ENCODE data around the gene CCDC47. TPM values are rescaled to one million over a fixed set of nuclear protein-coding genes. Genes with fewer than 3 reads are reported as not detected.
A peak's percentile ranks its signal among the peaks of the same experiment; 100 is the strongest.

Gene CCDC47
- polyA plus RNA-seq, 3 donors: 15.2 to 56.4 (median 43.0) TPM

GRCh38 chr17:63760771-63761539 lies 12.4 kb downstream of the CCDC47 start:
- no peaks in the 10 kb centered on the region for H3K27me3 ChIP-seq (ENCODE audit: control insufficient read depth in 2 of 2, insufficient read depth in 2 of 2, low read length in 2 of 2)
- DNase-seq: peak in 1 of 3 donors; percentile 11
- peak overlapping the region; percentile 27 for H3K4me2 ChIP-seq (replicated peaks; ENCODE audit: extremely low read depth, low read length, poor library complexity, severe bottlenecking)
- H3K9me3 Mint-ChIP-seq: no peaks in the 10 kb centered on the region
- H3K36me3 ChIP-seq (replicated peaks in 1 of 2; ENCODE audit: control insufficient read depth in 1 of 2, insufficient read depth in 2 of 2, low read length in 2 of 2): peaks cover 48 to 72% of the 10 kb centered on the region in 2 donors
- H3K27me3 Mint-ChIP-seq (ENCODE audit: low read depth in 3 of 3): no peaks in the 10 kb centered on the region
- H3K4me3 ChIP-seq (replicated peaks in 1 of 3; ENCODE audit: low read depth in 2 of 3, low read length in 3 of 3): peak overlapping the region in 1 of 3 experiments; percentile 32
- no peak for TF ChIP-seq CTCF (IDR thresholded peaks at IDR 0.05)
- peaks cover 38 to 40% of the 10 kb centered on the region in 2 donors for H3K4me1 ChIP-seq (ENCODE audit: control insufficient read depth in 1 of 2, insufficient read depth in 2 of 2, low read length in 2 of 2)
- H3K4me1 Mint-ChIP-seq: peaks cover 37% of the 10 kb centered on the region
- no peak overlapping the region for H2AFZ ChIP-seq (ENCODE audit: insufficient read depth, low read depth, low read length, poor library complexity, severe bottlenecking)
- intact Hi-C loops (cut with micrococcal nuclease): no loop called here
- H3K79me2 ChIP-seq (ENCODE audit: insufficient read depth, low read length): peaks cover 36% of the 10 kb centered on the region
- peak overlapping the region; percentile 41 to 86 (median 81) for H3K27ac Mint-ChIP-seq
- no CpG with 5 or more reads among the region's 10 CpGs for WGBS (ENCODE audit: insufficient coverage)
- H3K27ac ChIP-seq (ENCODE audit: low read depth in 1 of 2, low read length in 2 of 2): peak overlapping the region; percentile 20 to 49
- no peaks in the 10 kb centered on the region for H3K9me3 ChIP-seq (replicated peaks in 1 of 2; ENCODE audit: control insufficient read depth in 1 of 2, insufficient read depth in 1 of 2, low read length in 2 of 2)
- no peak overlapping the region for H3K9ac ChIP-seq (ENCODE audit: insufficient read depth, low read length, poor library complexity, severe bottlenecking)
- peaks cover 12% of the 10 kb centered on the region for H4K20me1 ChIP-seq (ENCODE audit: insufficient read depth, low read length)
- H3K4me3 Mint-ChIP-seq: no peak overlapping the region
- peaks cover 52 to 68% of the 10 kb centered on the region in 2 donors for H3K36me3 Mint-ChIP-seq

- Mint-ChIP-seq H3K36me3 (peaks cover 48 to 68% of the 10 kb centered on the region in 2 donors), H3K27me3 (ENCODE audit: low read depth in 3 of 3) (no peaks in the 10 kb centered on the region), H3K4me3 (no peak overlapping the region), H3K9me3 (no peaks in the 10 kb centered on the region), H3K27ac (peak overlapping the region in 1 of 7 donors; percentile 79), H3K4me1 (peaks cover 43% of the 10 kb centered on the region)
- no peak overlapping the region for H3K9ac ChIP-seq (ENCODE audit: insufficient read depth, low read length, poor library complexity, severe bottlenecking)
- H3K36me3 ChIP-seq (replicated peaks in 1 of 2; ENCODE audit: control insufficient read depth in 1 of 2, insufficient read depth in 2 of 2, low read length in 2 of 2): peaks cover 47 to 70% of the 10 kb centered on the region in 2 donors
- H3K4me2 ChIP-seq (replicated peaks; ENCODE audit: extremely low read depth, low read length, poor library complexity, severe bottlenecking): no peak overlapping the region
- peaks cover 15% of the 10 kb centered on the region for H3K79me2 ChIP-seq (ENCODE audit: insufficient read depth, low read length)
- intact Hi-C loops (cut with micrococcal nuclease): no loop called here
- H2AFZ ChIP-seq (ENCODE audit: insufficient read depth, low read depth, low read length, poor library complexity, severe bottlenecking): no peak overlapping the region
- peaks cover 8% of the 10 kb centered on the region for H4K20me1 ChIP-seq (ENCODE audit: insufficient read depth, low read length)
- H3K9me3 ChIP-seq (replicated peaks in 1 of 2; ENCODE audit: control insufficient read depth in 1 of 2, insufficient read depth in 1 of 2, low read length in 2 of 2): no peaks in the 10 kb centered on the region
- H3K27ac ChIP-seq (ENCODE audit: low read depth in 1 of 2, low read length in 2 of 2): peak overlapping the region in 1 of 2 donors; percentile 55
- H3K4me3 ChIP-seq (replicated peaks in 1 of 3; ENCODE audit: low read depth in 2 of 3, low read length in 3 of 3): no peak overlapping the region
- TF ChIP-seq CTCF (IDR thresholded peaks at IDR 0.05): no peak
- no CpG with 5 or more reads among the region's 2 CpGs for WGBS (ENCODE audit: insufficient coverage)
- H3K4me1 ChIP-seq (ENCODE audit: control insufficient read depth in 1 of 2, insufficient read depth in 2 of 2, low read length in 2 of 2): peaks cover 47% of the 10 kb centered on the region in 2 donors
- no peak for DNase-seq
- H3K27me3 ChIP-seq (ENCODE audit: control insufficient read depth in 2 of 2, insufficient read depth in 2 of 2, low read length in 2 of 2): no peaks in the 10 kb centered on the region
Observed at GRCh38 chr17:63758428-63758827, 15.0 kb downstream of the CCDC47 start.
